GM21423 (cell line): ENCODE data around the gene ARFIP1.

Experiments
- ATAC-seq: cut with Tn5 transposase; IDR thresholded peaks from one replicate; pipeline ENCODE4 v1.9.1; 2021; ENCODE audit warnings: mild to moderate bottlenecking, moderate library complexity; ENCODE audit not compliant: unreplicated experiment

Gene ARFIP1

GRCh38 chr4:152936446-152937335, 156.9 kb downstream of the ARFIP1 start:
- ATAC-seq, result no peak

- no peak for ATAC-seq
Observed at GRCh38 chr4:152937336-152938236, 157.8 kb downstream of the ARFIP1 start.

GRCh38 chr4:152938237-152938947, 158.6 kb downstream of the ARFIP1 start:
- no peak for ATAC-seq

GRCh38 chr4:152939621-152940020, 159.9 kb downstream of the ARFIP1 start:
- no peak for ATAC-seq

GRCh38 chr4:152940461-152940860, 160.7 kb downstream of the ARFIP1 start:
- ATAC-seq, result no peak

GRCh38 chr4:152941411-152941810, 161.7 kb downstream of the ARFIP1 start:
- ATAC-seq, result no peak

- ATAC-seq, result no peak
Observed at GRCh38 chr4:152942346-152942745, 162.6 kb downstream of the ARFIP1 start.

- no peak for ATAC-seq
Observed at GRCh38 chr4:152943672-152944071, 163.9 kb downstream of the ARFIP1 start.

GRCh38 chr4:152944666-152945320, 165.0 kb downstream of the ARFIP1 start:
- no peak for ATAC-seq

- no peak for ATAC-seq
Observed at GRCh38 chr4:152945639-152946038, 165.9 kb downstream of the ARFIP1 start.

- no peak for ATAC-seq
Observed at GRCh38 chr4:152946446-152946845, 166.7 kb downstream of the ARFIP1 start.

- no peak for ATAC-seq
Observed at GRCh38 chr4:152947311-152947710, 167.6 kb downstream of the ARFIP1 start.

GRCh38 chr4:152949930-152950329, 170.2 kb downstream of the ARFIP1 start:
- no peak for ATAC-seq

- ATAC-seq, result no peak
Observed at GRCh38 chr4:152950402-152951274, 170.9 kb downstream of the ARFIP1 start.

- no peak for ATAC-seq
Observed at GRCh38 chr4:152951348-152951747, 171.6 kb downstream of the ARFIP1 start.

- ATAC-seq, result no peak
Observed at GRCh38 chr4:152953514-152953913, 173.8 kb downstream of the ARFIP1 start.

- no peak for ATAC-seq
Observed at GRCh38 chr4:152954741-152955140, 175.0 kb downstream of the ARFIP1 start.

- no peak for ATAC-seq
Observed at GRCh38 chr4:152956147-152956546, 176.4 kb downstream of the ARFIP1 start.

GRCh38 chr4:152956650-152957436, 177.1 kb downstream of the ARFIP1 start:
- ATAC-seq, result no peak
